Measurements from ENCODE around the gene ZNF277.

Gene ZNF277

DNA sequence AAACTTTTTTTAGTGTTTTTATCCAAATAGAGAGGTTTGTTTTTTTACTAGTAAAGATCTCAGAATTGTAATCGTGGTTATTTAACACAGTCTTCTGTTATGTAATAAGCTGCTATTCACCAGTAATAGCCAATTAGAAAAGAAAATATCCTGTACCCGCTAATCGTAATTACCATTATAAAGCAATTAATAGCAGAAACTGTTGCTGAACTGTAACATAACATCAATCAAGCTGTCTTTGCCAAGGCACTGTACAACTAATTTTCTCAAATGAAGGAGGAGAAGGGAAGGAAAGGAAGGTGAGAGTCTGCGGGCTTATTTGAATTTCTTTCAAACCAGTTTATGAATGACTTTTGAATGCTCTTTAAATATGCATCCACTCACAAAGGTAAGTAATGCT, 9.3 kb downstream of the ZNF277 start:
- peaks cover 14% of the 10 kb centered on the region for H3K79me1 ChIP-seq (replicated peaks; ENCODE audit: low read length, poor library complexity, severe bottlenecking)
- no peak overlapping the region for H3K9ac ChIP-seq (ENCODE audit: low read length)
- H3K23ac ChIP-seq (ENCODE audit: low read length in 2 of 2): no peak overlapping the region
- H4K91ac ChIP-seq (ENCODE audit: low read length): no peak overlapping the region
- no peak overlapping the region for H3K14ac ChIP-seq (ENCODE audit: low read length in 2 of 2)
- no peaks in the 10 kb centered on the region for H3K36me3 ChIP-seq (ENCODE audit: control insufficient read depth in 1 of 2, insufficient read depth in 2 of 2, low read depth in 1 of 2, low read length in 2 of 2)
- peaks cover 1% of the 10 kb centered on the region for H3K4me1 ChIP-seq (ENCODE audit: control insufficient read depth, insufficient read depth, low read depth, low read length)
- DNase-seq: no peak
- no peak overlapping the region for H2BK12ac ChIP-seq (ENCODE audit: low read length in 2 of 2)
- no peak overlapping the region for H2BK120ac ChIP-seq (ENCODE audit: low read depth, low read length)
- no peak overlapping the region for H2AK5ac ChIP-seq (ENCODE audit: low read length, severe bottlenecking)
- WGBS: no CpG with 5 or more reads among the region's 4 CpGs
- no peak overlapping the region for H3K4me3 ChIP-seq (ENCODE audit: insufficient read depth in 1 of 2, low read depth in 1 of 2, low read length in 2 of 2)
- H3K27me3 ChIP-seq (ENCODE audit: control insufficient read depth in 1 of 2, insufficient read depth in 1 of 2, low read length in 2 of 2): no peaks in the 10 kb centered on the region
- H2BK5ac ChIP-seq (ENCODE audit: low read depth, low read length, poor library complexity, severe bottlenecking): no peak overlapping the region
- H2AFZ ChIP-seq (ENCODE audit: low read depth, low read length): no peak overlapping the region
- no peak overlapping the region for H3K18ac ChIP-seq (ENCODE audit: low read depth in 1 of 2, low read length in 2 of 2)
- H3K9me3 ChIP-seq (ENCODE audit: control insufficient read depth, low read length): no peaks in the 10 kb centered on the region
- no peak overlapping the region for H4K8ac ChIP-seq (ENCODE audit: low read length)
- no peak overlapping the region for H3K4me2 ChIP-seq (ENCODE audit: low read length, poor library complexity, severe bottlenecking)
- H3K27ac ChIP-seq (ENCODE audit: low read length, poor library complexity, severe bottlenecking): no peak overlapping the region
- no peak overlapping the region for H2BK15ac ChIP-seq (ENCODE audit: low read depth, poor library complexity, severe bottlenecking)
- no peak overlapping the region for H3K4ac ChIP-seq (ENCODE audit: low read depth in 1 of 2, low read length in 2 of 2)

DNA sequence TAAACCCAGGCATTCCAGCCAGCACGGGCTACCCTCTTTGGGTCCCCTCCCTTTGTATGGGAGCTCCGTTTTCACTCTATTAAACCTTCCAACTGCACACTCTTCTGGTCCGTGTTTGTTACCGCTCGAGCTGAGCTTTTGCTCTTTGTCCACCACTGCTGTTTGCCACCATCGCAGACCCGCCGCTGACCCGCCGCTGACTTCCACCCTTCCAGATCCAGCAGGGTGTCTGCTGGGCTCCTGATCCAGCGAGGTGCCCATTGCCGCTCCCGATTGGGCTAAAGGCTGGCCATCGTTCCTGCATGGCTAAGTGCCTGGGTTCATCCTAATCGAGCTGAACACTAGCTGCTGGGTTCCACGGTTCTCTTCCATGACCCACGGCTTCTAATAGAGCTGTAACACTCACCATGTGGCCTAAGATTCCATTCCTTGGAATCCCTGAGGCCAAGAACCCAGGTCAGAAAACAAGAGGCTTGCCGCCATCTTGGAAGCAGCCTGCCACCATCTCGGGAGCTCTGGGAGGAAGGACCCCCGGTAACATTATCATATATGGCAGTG, 14.5 kb downstream of the ZNF277 start:
- H3K23ac ChIP-seq (ENCODE audit: low read length in 2 of 2): no peak overlapping the region
- H2BK15ac ChIP-seq (ENCODE audit: low read depth, poor library complexity, severe bottlenecking): no peak overlapping the region
- no peak overlapping the region for H3K4me3 ChIP-seq (ENCODE audit: insufficient read depth in 1 of 2, low read depth in 1 of 2, low read length in 2 of 2)
- H2AK5ac ChIP-seq (ENCODE audit: low read length, severe bottlenecking): no peak overlapping the region
- H4K8ac ChIP-seq (ENCODE audit: low read length): no peak overlapping the region
- no peak overlapping the region for H3K18ac ChIP-seq (ENCODE audit: low read depth in 1 of 2, low read length in 2 of 2)
- no peak overlapping the region for H3K4ac ChIP-seq (ENCODE audit: low read depth in 1 of 2, low read length in 2 of 2)
- H2BK5ac ChIP-seq (ENCODE audit: low read depth, low read length, poor library complexity, severe bottlenecking): no peak overlapping the region
- H2AFZ ChIP-seq (ENCODE audit: low read depth, low read length): no peak overlapping the region
- H3K4me2 ChIP-seq (ENCODE audit: low read length, poor library complexity, severe bottlenecking): no peak overlapping the region
- no peak overlapping the region for H2BK12ac ChIP-seq (ENCODE audit: low read length in 2 of 2)
- no peak overlapping the region for H2BK120ac ChIP-seq (ENCODE audit: low read depth, low read length)
- H3K14ac ChIP-seq (ENCODE audit: low read length in 2 of 2): peak overlapping the region in 1 of 2 experiments; percentile 79
- no peak for DNase-seq
- H3K27me3 ChIP-seq (ENCODE audit: control insufficient read depth in 1 of 2, insufficient read depth in 1 of 2, low read length in 2 of 2): no peaks in the 10 kb centered on the region
- peaks cover 0 to 4% of the 10 kb centered on the region in 2 experiments for H3K36me3 ChIP-seq (ENCODE audit: control insufficient read depth in 1 of 2, insufficient read depth in 2 of 2, low read depth in 1 of 2, low read length in 2 of 2)
- no peak overlapping the region for H3K9ac ChIP-seq (ENCODE audit: low read length)
- H3K4me1 ChIP-seq (ENCODE audit: control insufficient read depth, insufficient read depth, low read depth, low read length): peaks cover 3% of the 10 kb centered on the region
- H3K79me1 ChIP-seq (replicated peaks; ENCODE audit: low read length, poor library complexity, severe bottlenecking): peaks cover 41% of the 10 kb centered on the region
- H3K9me3 ChIP-seq (ENCODE audit: control insufficient read depth, low read length): no peaks in the 10 kb centered on the region
- H3K27ac ChIP-seq (ENCODE audit: low read length, poor library complexity, severe bottlenecking): no peak overlapping the region
- 94% methylated on average over 20 of the region's 20 CpGs for WGBS
- H4K91ac ChIP-seq (ENCODE audit: low read length): no peak overlapping the region

DNA sequence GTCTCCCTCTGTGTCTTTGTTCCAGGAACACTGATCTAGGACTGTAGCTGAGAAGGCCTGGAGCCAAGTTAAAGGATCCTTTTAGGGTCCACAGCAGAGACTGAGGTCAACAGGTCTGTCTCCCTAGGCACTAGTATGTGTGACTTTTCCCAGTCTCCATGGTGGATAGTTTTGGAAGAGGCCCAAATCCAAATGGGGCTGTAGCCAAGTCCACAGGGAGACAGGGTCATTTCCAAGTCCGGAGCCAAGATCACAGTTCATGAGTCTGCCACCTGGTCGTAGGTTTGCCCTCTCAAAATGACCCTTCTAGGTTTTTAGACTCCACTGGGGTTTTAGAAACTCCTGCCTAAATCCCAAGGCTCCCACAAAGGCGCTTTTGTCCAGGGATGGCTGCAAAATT, 16.8 kb downstream of the ZNF277 start:
- WGBS: 100% methylated on average over 1 of the region's 3 CpGs
- no peak overlapping the region for H3K4ac ChIP-seq (ENCODE audit: low read depth in 1 of 2, low read length in 2 of 2)
- peaks cover 0 to 4% of the 10 kb centered on the region in 2 experiments for H3K36me3 ChIP-seq (ENCODE audit: control insufficient read depth in 1 of 2, insufficient read depth in 2 of 2, low read depth in 1 of 2, low read length in 2 of 2)
- H2BK5ac ChIP-seq (ENCODE audit: low read depth, low read length, poor library complexity, severe bottlenecking): no peak overlapping the region
- no peak overlapping the region for H2BK12ac ChIP-seq (ENCODE audit: low read length in 2 of 2)
- no peak overlapping the region for H4K8ac ChIP-seq (ENCODE audit: low read length)
- H2AK5ac ChIP-seq (ENCODE audit: low read length, severe bottlenecking): no peak overlapping the region
- no peak overlapping the region for H3K27ac ChIP-seq (ENCODE audit: low read length, poor library complexity, severe bottlenecking)
- no peak overlapping the region for H3K9ac ChIP-seq (ENCODE audit: low read length)
- H3K9me3 ChIP-seq (ENCODE audit: control insufficient read depth, low read length): no peaks in the 10 kb centered on the region
- no peak overlapping the region for H3K18ac ChIP-seq (ENCODE audit: low read depth in 1 of 2, low read length in 2 of 2)
- no peak overlapping the region for H3K23ac ChIP-seq (ENCODE audit: low read length in 2 of 2)
- H2BK120ac ChIP-seq (ENCODE audit: low read depth, low read length): no peak overlapping the region
- no peak overlapping the region for H2BK15ac ChIP-seq (ENCODE audit: low read depth, poor library complexity, severe bottlenecking)
- H3K4me2 ChIP-seq (ENCODE audit: low read length, poor library complexity, severe bottlenecking): no peak overlapping the region
- peaks cover 2% of the 10 kb centered on the region for H3K4me1 ChIP-seq (ENCODE audit: control insufficient read depth, insufficient read depth, low read depth, low read length)
- H3K27me3 ChIP-seq (ENCODE audit: control insufficient read depth in 1 of 2, insufficient read depth in 1 of 2, low read length in 2 of 2): no peaks in the 10 kb centered on the region
- no peak overlapping the region for H2AFZ ChIP-seq (ENCODE audit: low read depth, low read length)
- H3K79me1 ChIP-seq (replicated peaks; ENCODE audit: low read length, poor library complexity, severe bottlenecking): peaks cover 35% of the 10 kb centered on the region
- no peak overlapping the region for H4K91ac ChIP-seq (ENCODE audit: low read length)
- H3K4me3 ChIP-seq (ENCODE audit: insufficient read depth in 1 of 2, low read depth in 1 of 2, low read length in 2 of 2): no peak overlapping the region
- DNase-seq: no peak
- H3K14ac ChIP-seq (ENCODE audit: low read length in 2 of 2): no peak overlapping the region

DNA sequence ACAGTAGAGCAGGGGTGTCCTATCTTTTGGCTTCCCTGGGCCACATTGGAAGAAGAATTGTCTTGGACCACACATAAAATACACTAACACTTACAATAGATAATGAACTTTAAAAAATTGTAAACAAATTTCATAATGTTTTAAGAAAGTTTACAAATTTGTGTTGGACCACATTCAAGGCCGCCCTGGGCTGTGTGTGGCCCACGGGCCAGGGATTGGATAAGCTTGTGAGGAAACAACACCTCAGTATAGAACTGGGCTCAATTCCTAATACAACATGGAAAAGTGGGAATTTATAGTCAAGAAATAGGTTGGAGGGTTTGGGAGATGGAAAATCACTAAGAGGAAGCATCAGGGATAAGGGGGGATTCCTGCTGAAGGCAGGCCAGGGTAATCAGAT, 17.7 kb downstream of the ZNF277 start:
- H3K4me2 ChIP-seq (ENCODE audit: low read length, poor library complexity, severe bottlenecking): no peak overlapping the region
- no peak overlapping the region for H2AK5ac ChIP-seq (ENCODE audit: low read length, severe bottlenecking)
- H3K4me3 ChIP-seq (ENCODE audit: insufficient read depth in 1 of 2, low read depth in 1 of 2, low read length in 2 of 2): no peak overlapping the region
- no peak overlapping the region for H2AFZ ChIP-seq (ENCODE audit: low read depth, low read length)
- no peak overlapping the region for H3K4ac ChIP-seq (ENCODE audit: low read depth in 1 of 2, low read length in 2 of 2)
- no peak overlapping the region for H4K8ac ChIP-seq (ENCODE audit: low read length)
- H3K23ac ChIP-seq (ENCODE audit: low read length in 2 of 2): no peak overlapping the region
- H3K14ac ChIP-seq (ENCODE audit: low read length in 2 of 2): no peak overlapping the region
- no peak overlapping the region for H2BK15ac ChIP-seq (ENCODE audit: low read depth, poor library complexity, severe bottlenecking)
- no peak overlapping the region for H3K27ac ChIP-seq (ENCODE audit: low read length, poor library complexity, severe bottlenecking)
- H3K9me3 ChIP-seq (ENCODE audit: control insufficient read depth, low read length): no peaks in the 10 kb centered on the region
- no peak overlapping the region for H3K18ac ChIP-seq (ENCODE audit: low read depth in 1 of 2, low read length in 2 of 2)
- no peak overlapping the region for H4K91ac ChIP-seq (ENCODE audit: low read length)
- no peak overlapping the region for H2BK5ac ChIP-seq (ENCODE audit: low read depth, low read length, poor library complexity, severe bottlenecking)
- whole genome bisulfite sequencing: 100% methylated on average over 2 of the region's 2 CpGs
- H2BK12ac ChIP-seq (ENCODE audit: low read length in 2 of 2): no peak overlapping the region
- peaks cover 37% of the 10 kb centered on the region for H3K79me1 ChIP-seq (replicated peaks; ENCODE audit: low read length, poor library complexity, severe bottlenecking)
- H3K9ac ChIP-seq (ENCODE audit: low read length): no peak overlapping the region
- H2BK120ac ChIP-seq (ENCODE audit: low read depth, low read length): no peak overlapping the region
- H3K4me1 ChIP-seq (ENCODE audit: control insufficient read depth, insufficient read depth, low read depth, low read length): peaks cover 2% of the 10 kb centered on the region
- DNase-seq: no peak
- no peaks in the 10 kb centered on the region for H3K27me3 ChIP-seq (ENCODE audit: control insufficient read depth in 1 of 2, insufficient read depth in 1 of 2, low read length in 2 of 2)
- peaks cover 0 to 4% of the 10 kb centered on the region in 2 experiments for H3K36me3 ChIP-seq (ENCODE audit: control insufficient read depth in 1 of 2, insufficient read depth in 2 of 2, low read depth in 1 of 2, low read length in 2 of 2)

Measured in mesenchymal stem cell (in vitro differentiated cells and primary cell).